K562 (cell line): ENCODE measurements around the gene THAP4. TPM values are rescaled to one million over a fixed set of nuclear protein-coding genes. Genes with fewer than 3 reads are reported as not detected.

Source experiments
- ATAC-seq: fragments of 200-7000 bp; cut with Tn5 transposase; 3 replicates; pipeline ENCODE4 v1.9.1; 2020; ENCODE audit warnings: moderate library complexity
- BruUV-seq: library from RNA; stranded (reverse); fragments of 400-500 nt; replicated peaks from 2 replicates; lab custom pipeline; 2021; lab: Mats Ljungman, UMichigan
- CTCF ChIA-PET: fragments of 300-600 bp; formaldehyde crosslinking; extraction: SDS; loops from one replicate; lab custom pipeline; 2021; ENCODE audit warnings: low intra/inter-chr PET ratio; lab: Yijun Ruan, JAX
- POLR2A ChIA-PET: fragments of 300-600, 350-650 bp; sonication (Branson Sonifier 250); formaldehyde crosslinking; extraction: SDS; loops from one replicate; lab custom pipeline; 2021; ENCODE audit warnings: antibody characterized with exemption, inconsistent platforms; lab: Yijun Ruan, JAX
- DNase-seq, 4 experiments: peaks; one replicate each; pipeline versions ENCODE4 v3.0.0 to v3.0.0-alpha.2; 2011 to 2018; ENCODE audit warnings: low spot score in 3 of 4, mixed read lengths in 3 of 4; ENCODE audit errors: extremely low read depth in 1 of 4
- FAIRE-seq: peaks from 2 replicates; lab custom pipeline; 2011; peaks lifted over from hg19 to GRCh38; lab: Jason Lieb, UNC
- H2AFZ ChIP-seq: 2 replicates; pipeline ENCODE4 v1.6.0; 2011; ENCODE audit warnings: low read depth, low read length, control low read depth, inconsistent platforms
- H3K27ac ChIP-seq: fragments of 200-600 bp; 3 replicates; pipeline ENCODE4 v1.8.0; 2011; ENCODE audit warnings: low read depth, mild to moderate bottlenecking, control low read depth, inconsistent platforms, low read length, moderate library complexity, mixed read lengths; ENCODE audit errors: extremely low read depth
- H3K27me3 ChIP-seq, 2 experiments: fragments of 300-600 bp in 1 of 2; 2 replicates in 1 of 2; 3 replicates in 1 of 2; pipeline versions ENCODE4 v1.6.0 to v1.8.0; 2011; ENCODE audit warnings: inconsistent platforms in 2 of 2, low read length in 2 of 2, mild to moderate bottlenecking in 1 of 2, mixed read lengths in 1 of 2, moderate library complexity in 1 of 2; ENCODE audit not compliant: control insufficient read depth in 2 of 2, insufficient read depth in 2 of 2
- H3K36me3 ChIP-seq: fragments of 300-600 bp; 3 replicates; pipeline ENCODE4 v1.8.0; 2011; ENCODE audit warnings: mild to moderate bottlenecking, low read length, inconsistent platforms; ENCODE audit not compliant: control insufficient read depth, insufficient read depth
- H3K4me1 ChIP-seq, 2 experiments: fragments of 200-600 bp in 1 of 2; replicated peaks in 1 of 2; 2 replicates in 1 of 2; 3 replicates in 1 of 2; pipeline versions ENCODE4 v1.5.1 to v1.8.0; 2011; ENCODE audit warnings: inconsistent platforms in 2 of 2, low read length in 2 of 2, mild to moderate bottlenecking in 1 of 2, mixed read lengths in 1 of 2, moderate library complexity in 1 of 2; ENCODE audit not compliant: control insufficient read depth in 2 of 2, insufficient read depth in 2 of 2
- H3K4me2 ChIP-seq: 2 replicates; pipeline ENCODE4 v1.6.1; 2011; ENCODE audit warnings: low read length, control low read depth, inconsistent platforms, mixed read lengths; ENCODE audit not compliant: insufficient read depth
- H3K4me3 ChIP-seq: fragments of 200-600 bp; sonication (generic), shearing (Covaris generic); 2 replicates; pipeline ENCODE4 v1.5.1; 2016; ENCODE audit warnings: control low read depth, inconsistent platforms
- H3K79me2 ChIP-seq: fragments of 200-600 bp; 3 replicates; pipeline ENCODE4 v1.8.0; 2011; ENCODE audit warnings: low read length, inconsistent platforms; ENCODE audit not compliant: control insufficient read depth, insufficient read depth
- H3K9ac ChIP-seq, 2 experiments: 2 replicates each; pipeline versions ENCODE4 v1.6.0 to v1.6.1; 2011; ENCODE audit warnings: low read depth in 2 of 2, low read length in 2 of 2, control low read depth in 1 of 2, inconsistent platforms in 1 of 2, mild to moderate bottlenecking in 1 of 2, mixed read lengths in 1 of 2; ENCODE audit not compliant: insufficient read depth in 1 of 2
- H3K9me1 ChIP-seq: one replicate; pipeline ENCODE4 v1.6.0; 2011; ENCODE audit warnings: inconsistent platforms, mild to moderate bottlenecking, low read length, moderate library complexity; ENCODE audit not compliant: control insufficient read depth, insufficient read depth
- H3K9me3 ChIP-seq: replicated peaks from 2 replicates; pipeline ENCODE4 v1.5.1; 2011; ENCODE audit warnings: low read depth, low read length, inconsistent platforms; ENCODE audit not compliant: control insufficient read depth, insufficient read depth
- H4K20me1 ChIP-seq: replicated peaks from 2 replicates; pipeline ENCODE4 v1.6.1; 2011; ENCODE audit warnings: low read length, inconsistent platforms, mixed read lengths; ENCODE audit not compliant: control insufficient read depth, insufficient read depth
- MYBL2 ChIP-seq, 2 experiments: fragments of 450-650 bp in 1 of 2; sonication (generic) in 1 of 2; formaldehyde crosslinking in 1 of 2; IDR thresholded peaks; 2 replicates each; pipeline versions ENCODE4 v1.6.1 to v1.8.1; 2017 to 2022; ENCODE audit warnings: borderline replicate concordance in 1 of 2, inconsistent platforms in 1 of 2, low read depth in 1 of 2, mild to moderate bottlenecking in 1 of 2, missing genetic modification reagents in 1 of 2, moderate library complexity in 1 of 2
- ZNF583 ChIP-seq: fragments of 250-450 bp; sonication (Bioruptor Pico); IDR thresholded peaks from 2 replicates; pipeline ENCODE4 v1.4.0; 2020
- ZNF740 ChIP-seq, 3 experiments: fragments of 200-800 bp in 1 of 3; sonication (Bioruptor generic) in 1 of 3; sonication (generic) in 1 of 3; formaldehyde crosslinking in 1 of 3; IDR thresholded peaks; 2 replicates each; pipeline versions ENCODE4 v1.6.1 to v1.8.0; 2016 to 2022; ENCODE audit warnings: mild to moderate bottlenecking in 2 of 3, missing compliant biosample characterization in 2 of 3, missing genetic modification characterization in 2 of 3, missing genetic modification reagents in 1 of 3
- WGBS: fragments of 100-300 bp; shearing (Covaris generic); methylation state at CpG from one replicate; pipeline ENCODE4 v1.1.6; 2016; ENCODE audit warnings: low coverage, mixed read lengths; ENCODE audit not compliant: insufficient coverage; ENCODE audit errors: missing lambda C conversion rate; 5-methylcytosine and 5-hydroxymethylcytosine counted together
- in situ Hi-C: fragments of 300-500 bp; cut with MboI; formaldehyde crosslinking; loops from 4 replicates; pipeline ENCODE4 v1.15.0; 2018; ENCODE audit warnings: inconsistent platforms, mixed read lengths
- intact Hi-C: fragments of 100-400 bp; cut with micrococcal nuclease; formaldehyde crosslinking; loops from 2 replicates; pipeline ENCODE4 v1.14.2; 2022
- polyA plus RNA-seq, 8 experiments: library from polyadenylated mRNA; depleted of rRNA in 4 of 8; stranded (reverse) in 5 of 8; unstranded in 3 of 8; fragments of >200 nt; fragmentation: Nextera tagmentation in 2 of 8; fragmentation: Illumina TruSeq in 1 of 8; extraction: Ambion mirVana in 2 of 8; extraction: Trizol in 1 of 8; gene quantifications; 2 replicates each; pipeline versions ENCODE4 v1.2.1 to v1.2.3, GENCODE V29; 2011 to 2014; ENCODE audit warnings: inconsistent platforms in 1 of 8, missing spikeins in 1 of 8
- total RNA-seq, 7 experiments: library from RNA; depleted of rRNA in 6 of 7; stranded (reverse); fragments of >200 nt in 6 of 7; fragmentation: Illumina TruSeq in 2 of 7; extraction: Trizol in 2 of 7; gene quantifications; 2 replicates each; pipeline versions ENCODE4 v1.2.1 to v1.2.3, GENCODE V29; 2011 to 2021; ENCODE audit warnings: low replicate concordance in 1 of 7

THAP4 gene
- total and polyA plus RNA-seq, 9 of the 15 experiments (the other 6 are each of a cell fraction or from before 2014, with no cell fraction given): 8.6 to 60.9 (median 43.9) TPM

- peak overlapping the region; percentile 81 to 88 for H3K9ac ChIP-seq
- FAIRE-seq (peak; percentile 57), DNase-seq (peak in 2 of 4 experiments; percentile 15 to 31), ATAC-seq (peak; percentile 20; the same call in 2 of the 3 replicates)
- H3K27me3 ChIP-seq: no peaks in the 10 kb centered on the region
- intact Hi-C loops (no loop called here), in situ Hi-C loops (no loop called here)
- WGBS: 3% methylated on average over 4 of the region's 6 CpGs
- peaks cover 84% of the 10 kb centered on the region for H3K79me2 ChIP-seq
- H3K27ac ChIP-seq: peak overlapping the region; percentile 79
- TF ChIP-seq ZNF583 (CRISPR knock-in tag) (no peak), MYBL2 (IDR thresholded peaks at IDR 0.05; ENCODE audit: low read depth) (0 out of 2 replicates have a peak, but pooled peaks have one; percentile 31), MYBL2 (CRISPR knock-in tag; IDR thresholded peaks at IDR 0.05; ENCODE audit: borderline replicate concordance) (no peak), ZNF740 (CRISPR knock-in tag; IDR thresholded peaks at IDR 0.05) (peak; percentile 64; the same call in 1 of the 2 replicates), ZNF740 (tag; IDR thresholded peaks at IDR 0.05) (no peak)
- peak overlapping the region; percentile 87 for H3K4me3 ChIP-seq
- no peaks in the 10 kb centered on the region for H4K20me1 ChIP-seq
- peak overlapping the region; percentile 89 for H3K4me2 ChIP-seq
- TSS peak; percentile 48 for BruUV-seq
- H3K9me1 ChIP-seq: no peaks in the 10 kb centered on the region
- H3K36me3 ChIP-seq: peaks cover 59% of the 10 kb centered on the region; the same call in 2 of the 3 replicates
- no peaks in the 10 kb centered on the region; the same call in 1 of the 2 replicates for H3K9me3 ChIP-seq
- POLR2A ChIA-PET: interaction anchor here (1.1 kb wide), 1 partner anchor 22 kb away, joined by 3 read pairs; no protein-coding TSS in a partner anchor
- CTCF ChIA-PET: no interaction called here
- H2AFZ ChIP-seq: peak overlapping the region; percentile 74
- peaks cover 7 to 16% of the 10 kb centered on the region in 2 experiments; a peak in 3 of 5 replicates for H3K4me1 ChIP-seq
These were observed 1.2 kb downstream of the THAP4 start for GRCh38 chr2:241635756-241636155.
